Mesothelial cell of epicardium (in vitro differentiated cells): Measurements from ENCODE around the gene HOXA10. TPM values are rescaled to one million over a fixed set of nuclear protein-coding genes. Genes with fewer than 3 reads are reported as not detected.

Experiments used
- DNase-seq, 2 experiments: peaks; one replicate each; pipeline ENCODE4 v3.0.0; 2021; ENCODE audit warnings: low spot score in 2 of 2; ENCODE audit not compliant: unreplicated experiment in 2 of 2
- H3K27ac Mint-ChIP-seq: 2 replicates; pipeline ENCODE4 v1.8.0; 2021; ENCODE audit warnings: mixed read lengths
- H3K27me3 Mint-ChIP-seq: 2 replicates; pipeline ENCODE4 v1.8.0; 2021; ENCODE audit warnings: low read depth, mixed read lengths
- H3K36me3 Mint-ChIP-seq: 2 replicates; pipeline ENCODE4 v1.8.0; 2021; ENCODE audit warnings: mixed read lengths
- H3K4me1 Mint-ChIP-seq: 2 replicates; pipeline ENCODE4 v1.8.0; 2021; ENCODE audit warnings: mixed read lengths
- H3K4me3 Mint-ChIP-seq: 2 replicates; pipeline ENCODE4 v1.8.0; 2021; ENCODE audit warnings: mild to moderate bottlenecking, moderate library complexity, mixed read lengths
- H3K9me3 Mint-ChIP-seq: 2 replicates; pipeline ENCODE4 v1.8.0; 2021; ENCODE audit warnings: mixed read lengths
- total RNA-seq: library from RNA; stranded (reverse); gene quantifications from 3 replicates; pipeline ENCODE4 v1.2.1, GENCODE V29; 2021
- TF ChIP-seq, protein P1 (sequence below): fragments of 200-600 bp; sonication (generic); IDR thresholded peaks from one replicate; pipeline ENCODE4 v1.5.0; 2021; ENCODE audit warnings: antibody characterized with exemption; ENCODE audit not compliant: unreplicated experiment

Gene HOXA10
- total RNA-seq, 1 donor from 2014 or later: 14.4 TPM

DNA sequence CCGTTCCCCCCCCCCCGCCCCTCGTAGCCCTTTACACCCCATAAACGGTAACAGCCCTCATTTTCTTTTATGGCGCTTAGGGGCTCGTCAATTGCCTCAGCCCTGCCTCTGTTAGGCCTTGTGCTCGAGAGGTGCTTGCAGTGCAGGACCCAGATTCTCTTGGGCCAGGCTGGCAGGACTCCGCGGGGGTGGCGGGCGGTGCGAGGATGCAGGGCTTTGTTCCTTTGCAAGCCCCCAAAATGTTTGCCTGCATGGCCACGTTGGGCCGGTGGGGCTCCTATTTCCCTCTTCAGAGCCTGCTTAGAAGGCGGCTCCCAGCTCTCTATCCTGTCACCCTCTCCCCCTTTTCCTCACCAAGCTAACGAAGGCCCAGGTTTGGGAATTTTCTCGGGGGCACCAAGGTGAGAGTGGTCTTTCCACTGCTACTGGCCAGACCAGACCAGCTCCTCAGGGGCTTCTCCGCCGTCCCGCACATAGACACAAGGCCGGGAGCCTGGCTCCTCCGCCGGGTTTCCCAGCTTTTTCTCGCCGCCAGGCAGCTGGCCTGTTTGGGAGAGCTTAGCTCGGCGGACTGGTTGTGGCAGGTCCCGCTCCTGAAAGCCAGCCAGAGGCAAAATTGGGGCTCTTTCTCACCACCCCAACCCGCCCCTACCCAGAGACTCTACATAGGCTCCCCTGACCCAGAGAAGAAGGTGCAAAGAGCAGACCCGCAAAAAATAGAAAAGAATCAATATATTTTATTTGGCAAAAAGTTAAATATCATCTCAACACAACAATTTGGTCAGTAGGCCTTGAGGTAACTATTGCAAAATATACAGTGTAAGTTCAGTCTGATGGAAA lies 12.2 kb downstream of the HOXA10 start:
- Mint-ChIP-seq H3K4me3 (peak overlapping the region; percentile 61), H3K36me3 (peaks cover 3% of the 10 kb centered on the region), H3K27ac (peak overlapping the region; percentile 88), H3K9me3 (no peaks in the 10 kb centered on the region), H3K4me1 (peaks cover 53% of the 10 kb centered on the region), H3K27me3 (peaks cover 89% of the 10 kb centered on the region)
- TF ChIP-seq, protein P1, sequence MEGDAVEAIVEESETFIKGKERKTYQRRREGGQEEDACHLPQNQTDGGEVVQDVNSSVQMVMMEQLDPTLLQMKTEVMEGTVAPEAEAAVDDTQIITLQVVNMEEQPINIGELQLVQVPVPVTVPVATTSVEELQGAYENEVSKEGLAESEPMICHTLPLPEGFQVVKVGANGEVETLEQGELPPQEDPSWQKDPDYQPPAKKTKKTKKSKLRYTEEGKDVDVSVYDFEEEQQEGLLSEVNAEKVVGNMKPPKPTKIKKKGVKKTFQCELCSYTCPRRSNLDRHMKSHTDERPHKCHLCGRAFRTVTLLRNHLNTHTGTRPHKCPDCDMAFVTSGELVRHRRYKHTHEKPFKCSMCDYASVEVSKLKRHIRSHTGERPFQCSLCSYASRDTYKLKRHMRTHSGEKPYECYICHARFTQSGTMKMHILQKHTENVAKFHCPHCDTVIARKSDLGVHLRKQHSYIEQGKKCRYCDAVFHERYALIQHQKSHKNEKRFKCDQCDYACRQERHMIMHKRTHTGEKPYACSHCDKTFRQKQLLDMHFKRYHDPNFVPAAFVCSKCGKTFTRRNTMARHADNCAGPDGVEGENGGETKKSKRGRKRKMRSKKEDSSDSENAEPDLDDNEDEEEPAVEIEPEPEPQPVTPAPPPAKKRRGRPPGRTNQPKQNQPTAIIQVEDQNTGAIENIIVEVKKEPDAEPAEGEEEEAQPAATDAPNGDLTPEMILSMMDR: no peak
- DNase-seq: peak in 1 of 2 experiments; percentile 19

DNA sequence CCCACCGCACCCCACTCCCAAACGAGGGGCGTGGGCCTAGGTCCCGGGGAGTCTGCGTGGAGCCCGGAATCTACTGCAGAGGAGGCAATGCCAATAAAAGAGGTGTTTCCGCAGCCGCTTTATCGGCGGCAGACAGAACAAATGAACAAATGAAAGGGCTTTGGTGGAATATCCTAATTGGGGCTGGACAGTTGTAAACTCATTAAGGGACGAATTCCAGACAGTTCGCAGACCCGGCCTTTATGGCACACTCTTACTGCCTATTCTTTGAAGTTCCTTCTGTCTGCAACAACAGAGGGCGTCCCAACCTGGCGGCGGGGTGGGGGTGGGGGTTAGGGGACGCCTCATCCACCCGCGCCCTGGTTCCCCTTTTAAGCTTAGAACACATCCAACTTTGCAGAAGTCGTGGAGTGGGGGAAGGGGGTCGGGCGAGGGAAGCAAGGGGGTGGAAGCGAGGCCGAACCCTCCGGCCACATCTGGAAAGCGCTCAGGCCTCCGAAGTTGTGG lies 12.9 kb downstream of the HOXA10 start:
- Mint-ChIP-seq H3K36me3 (peaks cover 3% of the 10 kb centered on the region), H3K4me3 (peak overlapping the region; percentile 77), H3K9me3 (no peaks in the 10 kb centered on the region), H3K4me1 (peaks cover 52% of the 10 kb centered on the region), H3K27ac (peak overlapping the region; percentile 87), H3K27me3 (peaks cover 86% of the 10 kb centered on the region)
- DNase-seq: no peak
- TF ChIP-seq, protein P1: peak; percentile 34

DNA sequence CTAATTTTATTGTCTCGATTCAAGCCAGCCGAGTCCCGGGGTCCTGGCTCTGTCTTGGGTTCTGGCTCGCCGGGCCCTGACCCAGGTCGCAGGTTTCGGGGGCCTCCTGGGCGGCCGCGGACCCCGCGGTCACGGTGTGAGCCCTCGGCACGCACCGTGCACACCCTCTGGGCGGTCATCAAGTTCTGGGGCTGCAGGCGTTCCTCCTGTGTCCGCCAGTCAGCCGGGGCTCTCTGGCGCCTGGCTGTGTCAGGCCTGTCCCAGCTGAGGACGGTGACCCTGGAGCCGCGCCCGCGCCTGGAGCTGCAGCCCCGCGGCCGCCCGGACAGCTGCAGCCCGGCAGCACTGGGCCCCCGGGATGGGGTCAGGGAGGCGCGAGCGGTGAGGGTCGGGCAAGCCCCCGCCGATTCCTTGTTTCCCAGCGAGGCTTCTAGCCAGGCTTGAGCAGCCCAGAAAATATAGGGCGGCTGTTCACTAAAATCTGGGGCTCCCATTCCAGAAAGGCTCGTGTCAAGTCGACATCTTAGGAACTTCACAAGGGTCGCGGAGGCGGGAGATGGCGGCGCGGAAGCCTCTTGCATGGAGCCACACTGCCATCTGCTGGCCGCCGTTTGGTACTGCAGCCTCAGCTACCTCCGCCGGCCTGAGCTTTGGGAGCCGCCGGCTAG lies 13.4 kb downstream of the HOXA10 start:
- Mint-ChIP-seq H3K9me3 (no peaks in the 10 kb centered on the region), H3K4me1 (peaks cover 49% of the 10 kb centered on the region), H3K36me3 (peaks cover 3% of the 10 kb centered on the region), H3K27me3 (peaks cover 83% of the 10 kb centered on the region), H3K27ac (peak overlapping the region; percentile 87), H3K4me3 (peak overlapping the region; percentile 77)
- TF ChIP-seq, protein P1: peak; percentile 100
- peak; percentile 80 to 96 for DNase-seq

DNA sequence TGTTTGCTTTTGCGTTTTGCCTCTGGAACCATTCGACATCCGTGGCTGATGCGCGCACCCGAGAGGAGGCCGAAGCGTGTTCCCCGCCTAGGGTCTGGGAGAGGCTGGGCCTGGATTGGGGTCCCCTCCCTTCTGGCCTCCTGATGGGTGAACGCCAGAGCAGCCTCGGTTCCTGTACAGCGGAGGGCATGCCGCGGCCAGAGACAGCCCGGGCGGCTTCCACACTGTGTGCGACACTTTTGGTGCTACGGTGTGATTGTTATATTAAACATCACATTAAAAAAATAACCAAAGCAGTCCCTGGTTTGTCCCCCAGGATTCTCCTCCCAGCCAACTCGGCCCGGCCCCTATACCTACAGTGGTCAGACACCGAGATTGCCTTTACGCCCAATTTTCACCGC lies 14.0 kb downstream of the HOXA10 start:
- no peaks in the 10 kb centered on the region for H3K9me3 Mint-ChIP-seq
- H3K27me3 Mint-ChIP-seq: peaks cover 84% of the 10 kb centered on the region
- peak overlapping the region; percentile 66 for H3K4me3 Mint-ChIP-seq
- peaks cover 3% of the 10 kb centered on the region for H3K36me3 Mint-ChIP-seq
- DNase-seq: peak in 1 of 2 experiments; percentile 16
- H3K4me1 Mint-ChIP-seq: peaks cover 52% of the 10 kb centered on the region
- TF ChIP-seq, protein P1: no peak
- no peak overlapping the region for H3K27ac Mint-ChIP-seq

DNA sequence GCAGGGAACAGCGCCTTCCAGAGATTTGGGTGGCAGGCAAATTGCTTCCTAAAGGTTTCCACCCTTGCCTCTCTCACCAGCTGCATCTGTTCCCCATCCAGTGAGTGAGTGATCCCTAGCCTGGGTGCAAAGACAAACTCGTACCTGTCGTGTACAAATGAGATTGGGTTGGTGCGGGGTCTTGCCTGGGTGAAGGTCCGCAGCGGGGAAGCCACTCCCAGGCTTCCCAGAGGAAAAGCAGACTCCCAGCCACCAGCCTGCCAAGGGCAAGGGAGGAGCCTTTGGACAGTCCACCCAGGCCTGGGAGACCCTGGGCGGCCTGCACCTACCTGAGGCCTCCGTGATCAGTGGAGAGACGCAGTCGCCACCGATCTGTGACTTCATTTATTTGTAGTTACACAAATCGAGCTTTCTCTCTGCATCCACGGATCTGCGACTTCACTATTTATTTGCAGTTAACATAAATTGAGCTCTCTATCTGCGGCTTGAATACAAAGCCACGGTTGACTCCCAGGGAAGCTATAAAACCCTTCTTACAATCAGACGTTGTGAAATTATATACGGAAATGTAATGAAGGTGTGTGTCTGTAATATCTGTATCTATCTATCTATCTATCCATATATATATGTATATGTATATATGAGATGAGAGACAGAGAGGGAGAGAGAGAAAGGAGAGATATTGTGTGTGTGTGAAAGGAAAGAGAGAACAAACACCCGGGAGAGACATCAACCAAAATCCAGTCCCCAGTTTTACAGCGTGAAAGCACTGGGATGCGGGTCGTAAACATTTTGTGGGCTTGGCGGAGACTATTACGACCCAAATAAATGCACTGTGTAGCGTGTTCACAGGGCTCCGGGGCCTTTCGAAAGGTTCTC lies 14.6 kb downstream of the HOXA10 start:
- Mint-ChIP-seq H3K4me3 (peak overlapping the region; percentile 66), H3K4me1 (peaks cover 55% of the 10 kb centered on the region), H3K27ac (peak overlapping the region; percentile 87), H3K9me3 (no peaks in the 10 kb centered on the region), H3K27me3 (peaks cover 84% of the 10 kb centered on the region), H3K36me3 (peaks cover 7% of the 10 kb centered on the region)
- DNase-seq: no peak
- TF ChIP-seq, protein P1: no peak
